ENCODE measurements around the gene LTN1.

DNA sequence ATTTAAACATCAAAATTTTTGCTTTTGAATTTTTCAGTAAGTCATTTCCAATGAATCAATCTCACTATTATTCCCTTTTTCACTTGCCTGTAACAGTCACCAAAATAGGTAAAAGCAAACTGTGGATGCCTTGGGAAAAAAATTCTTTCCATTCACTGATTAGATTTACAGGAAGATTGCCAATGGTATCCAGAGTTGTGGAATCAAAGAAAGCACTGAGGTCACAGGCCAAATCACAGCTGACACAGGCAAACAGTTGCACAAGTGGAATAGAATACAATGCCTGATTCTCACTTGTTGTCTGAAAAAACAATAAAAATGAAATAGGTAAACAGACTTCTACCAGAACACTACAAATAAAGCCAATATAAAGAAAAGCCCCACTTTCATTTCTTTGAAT, 48.4 kb downstream of the LTN1 start:
- TF ChIP-seq HNRNPL (IDR thresholded peaks at IDR 0.05; ENCODE audit: low read depth, low read length): no peak
- no peak for TF ChIP-seq FOXM1 (CRISPR knock-in tag; IDR thresholded peaks at IDR 0.05)
- no peak for TF ChIP-seq SALL1 (CRISPR knock-in tag; IDR thresholded peaks at IDR 0.05)
- no peak for TF ChIP-seq ELK4 (CRISPR knock-in tag; IDR thresholded peaks at IDR 0.05; ENCODE audit: borderline replicate concordance)
- no peak for TF ChIP-seq MAFG (CRISPR knock-in tag; IDR thresholded peaks at IDR 0.05)
- TF ChIP-seq RFXANK (CRISPR knock-in tag; IDR thresholded peaks at IDR 0.05): no peak
- TF ChIP-seq ZNF841 (CRISPR knock-in tag; IDR thresholded peaks at IDR 0.05; ENCODE audit: borderline replicate concordance): no peak
- TF ChIP-seq SMC3 (IDR thresholded peaks at IDR 0.05; ENCODE audit: low read length): no peak
- no peak for TF ChIP-seq MATR3 (CRISPR knock-in tag; IDR thresholded peaks at IDR 0.05)
- no peak for TF ChIP-seq ZNF30 (CRISPR knock-in tag; IDR thresholded peaks at IDR 0.05)
- no peak for TF ChIP-seq JUNB (CRISPR knock-in tag; IDR thresholded peaks at IDR 0.05; ENCODE audit: borderline replicate concordance)
- TF ChIP-seq NFYB (CRISPR knock-in tag; IDR thresholded peaks at IDR 0.05): no peak

Measured in HepG2 (cell line).